ENCODE results near the gene EXOSC6. TPM values are rescaled to one million over a fixed set of nuclear protein-coding genes. Genes with fewer than 3 reads are reported as not detected.

Gene EXOSC6
- total RNA-seq, 3 donors from 2014 or later (not counting 1 experiment from before 2014, with no cell fraction given), result 26.4 to 27.6 (median 27.3) TPM

Other genes with a start within 250 kb of the EXOSC6 start
- gene PDPR, start 137.6 kb downstream of the EXOSC6 start, total RNA-seq, result 10 to 100 TPM; 50.0 to 73.9 (median 52.0) TPM
- under 1 TPM; 0.29 to 0.88 (median 0.59) TPM for gene CLEC18C, start 78.2 kb downstream of the EXOSC6 start, total RNA-seq
- 10 to 100 TPM; 19.8 to 29.9 (median 26.1) TPM for gene AARS1, start 37.6 kb upstream of the EXOSC6 start, total RNA-seq
- gene DDX19B, start 47.2 kb upstream of the EXOSC6 start, total RNA-seq, result 10 to 100 TPM; 39.9 to 52.6 (median 48.8) TPM
- gene DDX19A, start 95.0 kb upstream of the EXOSC6 start, total RNA-seq, result 10 to 100 TPM; 46.5 to 55.3 (median 53.4) TPM
- gene ST3GAL2, start 187.2 kb upstream of the EXOSC6 start, total RNA-seq, result 10 to 100 TPM; 25.9 to 39.1 (median 36.9) TPM
- 10 to 100 TPM; 28.5 to 33.0 (median 29.6) TPM for gene FCSK, start 202.7 kb upstream of the EXOSC6 start, total RNA-seq

Measured in natural killer cell (primary cell).